ENCODE data around the gene GARIN5B. TPM values are rescaled to one million over a fixed set of nuclear protein-coding genes. Genes with fewer than 3 reads are reported as not detected.
"Not testable (repeated sequence)": the region's sequence is repeated elsewhere in the genome, so short reads cannot be mapped to it uniquely, and the experiment has no call there.

Gene GARIN5B
- total and polyA plus RNA-seq, 2 donors (not counting 1 experiment from before 2014, with no cell fraction given) = not detected

- no peak overlapping the region for H3K9ac ChIP-seq (ENCODE audit: low read length)
- Mint-ChIP-seq H3K4me1 (peaks cover 17% of the 10 kb centered on the region), H3K9me3 (ENCODE audit: insufficient read depth) (no peaks in the 10 kb centered on the region), H3K27ac (no peak overlapping the region), H3K4me3 (no peak overlapping the region), H3K27me3 (peaks cover 26% of the 10 kb centered on the region)
- intact Hi-C loops (cut with micrococcal nuclease) = loop anchor here (5.0 kb wide), 1 partner anchor 1469 kb away; the partner anchor contains the start of gene MYADM
- H3K27ac ChIP-seq (ENCODE audit: low read length in 2 of 2) = no peak overlapping the region
- H3K27me3 ChIP-seq (replicated peaks in 1 of 4; ENCODE audit: control extremely low read depth in 1 of 4, control insufficient read depth in 3 of 4, insufficient read depth in 4 of 4, low read length in 3 of 4) = peaks cover 0 to 29% (median 9%) of the 10 kb centered on the region in 4 experiments
- ChIA-PET CTCF (no interaction called here), POLR2A (no interaction called here)
- ATAC-seq (ENCODE audit: low read depth) (no peak), DNase-seq (no peak)
- H4K20me1 ChIP-seq (ENCODE audit: control insufficient read depth, insufficient read depth, low read length, poor library complexity, severe bottlenecking) = no peaks in the 10 kb centered on the region
- peaks cover 0 to 7% (median 0%) of the 10 kb centered on the region in 3 donors for H3K9me3 ChIP-seq (ENCODE audit: control extremely low read depth in 1 of 3, control insufficient read depth in 2 of 3, insufficient read depth in 1 of 3, low read length in 2 of 3)
- H2AFZ ChIP-seq (ENCODE audit: insufficient read depth, low read depth, low read length, poor library complexity, severe bottlenecking) = no peak overlapping the region
- peaks cover 13 to 22% of the 10 kb centered on the region in 2 donors for H3K4me1 ChIP-seq (ENCODE audit: control insufficient read depth in 2 of 2, insufficient read depth in 2 of 2, low read length in 2 of 2)
- TF ChIP-seq CTCF (IDR thresholded peaks at IDR 0.05) = no peak
- WGBS (ENCODE audit: insufficient coverage) = 100% methylated on average over 2 of the region's 7 CpGs
- H3K4me2 ChIP-seq (replicated peaks; ENCODE audit: low read depth, low read length, poor library complexity, severe bottlenecking) = no peak overlapping the region
- H3K4me3 ChIP-seq (ENCODE audit: control extremely low read depth in 1 of 5, extremely low read depth in 1 of 5, insufficient read depth in 1 of 5, low read depth in 2 of 5, low read length in 4 of 5) = no peak overlapping the region
- H3K36me3 ChIP-seq (replicated peaks in 1 of 2; ENCODE audit: control extremely low read depth in 1 of 2, control insufficient read depth in 1 of 2, extremely low read depth in 1 of 2, insufficient read depth in 2 of 2, low read length in 1 of 2) = no peaks in the 10 kb centered on the region
- H3K79me2 ChIP-seq (ENCODE audit: control insufficient read depth, insufficient read depth, low read length) = peaks cover 11% of the 10 kb centered on the region
These were observed 27.0 kb downstream of the GARIN5B start for GRCh38 chr19:55336101-55336500.

GRCh38 chr19:55333870-55334269, 29.2 kb downstream of the GARIN5B start:
- Histone ChIP-seq H3K79me2 (ENCODE audit: control insufficient read depth, insufficient read depth, low read length) (no peaks in the 10 kb centered on the region), H3K36me3 (replicated peaks in 1 of 2; ENCODE audit: control extremely low read depth in 1 of 2, control insufficient read depth in 1 of 2, extremely low read depth in 1 of 2, insufficient read depth in 2 of 2, low read length in 1 of 2) (no peaks in the 10 kb centered on the region), H3K4me1 (ENCODE audit: control insufficient read depth in 2 of 2, insufficient read depth in 2 of 2, low read length in 2 of 2) (peaks cover 2 to 8% of the 10 kb centered on the region in 2 donors), H3K27me3 (replicated peaks in 1 of 4; ENCODE audit: control extremely low read depth in 1 of 4, control insufficient read depth in 3 of 4, insufficient read depth in 4 of 4, low read length in 3 of 4) (peaks cover 0 to 20% (median 4%) of the 10 kb centered on the region in 4 experiments), H3K4me3 (ENCODE audit: control extremely low read depth in 1 of 5, extremely low read depth in 1 of 5, insufficient read depth in 1 of 5, low read depth in 2 of 5, low read length in 4 of 5) (no peak overlapping the region), H3K9ac (ENCODE audit: low read length) (no peak overlapping the region), H2AFZ (ENCODE audit: insufficient read depth, low read depth, low read length, poor library complexity, severe bottlenecking) (no peak overlapping the region), H3K9me3 (ENCODE audit: control extremely low read depth in 1 of 3, control insufficient read depth in 2 of 3, insufficient read depth in 1 of 3, low read length in 2 of 3) (no peaks in the 10 kb centered on the region), H4K20me1 (ENCODE audit: control insufficient read depth, insufficient read depth, low read length, poor library complexity, severe bottlenecking) (no peaks in the 10 kb centered on the region), H3K4me2 (replicated peaks; ENCODE audit: low read depth, low read length, poor library complexity, severe bottlenecking) (no peak overlapping the region), H3K27ac (ENCODE audit: low read length in 2 of 2) (no peak overlapping the region)
- H3K4me1 Mint-ChIP-seq = peaks cover 5% of the 10 kb centered on the region
- H3K4me3 Mint-ChIP-seq = no peak overlapping the region
- ATAC-seq (ENCODE audit: low read depth) (no peak), DNase-seq (no peak)
- no peak overlapping the region for H3K27ac Mint-ChIP-seq
- no peaks in the 10 kb centered on the region for H3K9me3 Mint-ChIP-seq (ENCODE audit: insufficient read depth)
- intact Hi-C loops (cut with micrococcal nuclease) = no loop called here
- WGBS (ENCODE audit: insufficient coverage) = 96% methylated on average over 9 of the region's 11 CpGs
- ChIA-PET CTCF (no interaction called here), POLR2A (no interaction called here)
- no peak for TF ChIP-seq CTCF (IDR thresholded peaks at IDR 0.05)
- TF ChIP-seq EZH2 (IDR thresholded peaks at IDR 0.05; ENCODE audit: borderline replicate concordance, insufficient read depth, low read depth, low read length, poor library complexity, severe bottlenecking) = no peak
- H3K27me3 Mint-ChIP-seq = peaks cover 26% of the 10 kb centered on the region

GRCh38 chr19:55329791-55330190, 33.3 kb downstream of the GARIN5B start:
- H3K36me3 ChIP-seq (replicated peaks in 1 of 2; ENCODE audit: control extremely low read depth in 1 of 2, control insufficient read depth in 1 of 2, extremely low read depth in 1 of 2, insufficient read depth in 2 of 2, low read length in 1 of 2); H3K27ac Mint-ChIP-seq; H3K4me2 ChIP-seq (replicated peaks; ENCODE audit: low read depth, low read length, poor library complexity, severe bottlenecking); DNase-seq; H2AFZ ChIP-seq (ENCODE audit: insufficient read depth, low read depth, low read length, poor library complexity, severe bottlenecking); H3K79me2 ChIP-seq (ENCODE audit: control insufficient read depth, insufficient read depth, low read length); H3K4me1 ChIP-seq (ENCODE audit: control insufficient read depth in 2 of 2, insufficient read depth in 2 of 2, low read length in 2 of 2); H3K4me3 ChIP-seq (ENCODE audit: control extremely low read depth in 1 of 5, extremely low read depth in 1 of 5, insufficient read depth in 1 of 5, low read depth in 2 of 5, low read length in 4 of 5); ATAC-seq (ENCODE audit: low read depth); H3K9me3 Mint-ChIP-seq (ENCODE audit: insufficient read depth); H3K4me3 Mint-ChIP-seq; CTCF ChIA-PET; intact Hi-C loops (cut with micrococcal nuclease); H3K27ac ChIP-seq (ENCODE audit: low read length in 2 of 2); H3K9me3 ChIP-seq (ENCODE audit: control extremely low read depth in 1 of 3, control insufficient read depth in 2 of 3, insufficient read depth in 1 of 3, low read length in 2 of 3); POLR2A ChIA-PET; H3K9ac ChIP-seq (ENCODE audit: low read length); H4K20me1 ChIP-seq (ENCODE audit: control insufficient read depth, insufficient read depth, low read length, poor library complexity, severe bottlenecking); H3K4me1 Mint-ChIP-seq: not testable (repeated sequence)
- 100% methylated on average over 4 of the region's 6 CpGs for WGBS (ENCODE audit: insufficient coverage)
- H3K27me3 Mint-ChIP-seq = peaks cover 30% of the 10 kb centered on the region
- peaks cover 0 to 13% (median under 1%) of the 10 kb centered on the region in 4 experiments for H3K27me3 ChIP-seq (replicated peaks in 1 of 4; ENCODE audit: control extremely low read depth in 1 of 4, control insufficient read depth in 3 of 4, insufficient read depth in 4 of 4, low read length in 3 of 4)

Measured in B cell (primary cell).